Left lobe of liver (tissue), 2 donors: ENCODE results near the gene C1orf35. TPM values are rescaled to one million over a fixed set of nuclear protein-coding genes. Genes with fewer than 3 reads are reported as not detected.
A peak's percentile ranks its signal among the peaks of the same experiment; 100 is the strongest.
"Not testable (repeated sequence)": the region's sequence is repeated elsewhere in the genome, so short reads cannot be mapped to it uniquely, and the experiment has no call there.

Experiments
- ATAC-seq: fragments of 200-7000 bp; cut with Tn5 transposase; one replicate; pipeline ENCODE4 v1.9.1; 2020; ENCODE audit warnings: mild to moderate bottlenecking, moderate library complexity
- DNase-seq: peaks from one replicate; pipeline ENCODE4 v3.0.0-alpha.2; 2020; ENCODE audit warnings: low spot score
- total RNA-seq: library from RNA; stranded (reverse); gene quantifications from one replicate; pipeline ENCODE4 v1.2.1, GENCODE V29; 2021
- donor health status: DM: no; HTN: no; CAD: no; lungs with moderate emphysema.
- donor health status: DM: no; HTN: yes; CAD: no.

The C1orf35 gene
- total RNA-seq, 1 donor from 2014 or later, result 6.9 TPM

GRCh38 chr1:228142701-228143136 lies 39.6 kb upstream of the C1orf35 start:
- DNase-seq (no peak), ATAC-seq (no peak)

- DNase-seq, result peak; percentile 46
- ATAC-seq, result no peak
Observed at GRCh38 chr1:228142155-228142691, 39.1 kb upstream of the C1orf35 start.

GRCh38 chr1:228141226-228142044 lies 38.3 kb upstream of the C1orf35 start:
- DNase-seq, result peak; percentile 69

GRCh38 chr1:228140724-228141225 lies 37.6 kb upstream of the C1orf35 start:
- DNase-seq, result no peak

More at GRCh38 chr1:228141226-228142044, 38.3 kb upstream of the C1orf35 start:
- ATAC-seq, result no peak

GRCh38 chr1:228139931-228140723 lies 37.0 kb upstream of the C1orf35 start, which contains the start of gene GUK1:
TSS of gene GUK1 (plus strand) at chr1:228140279. CDS start at chr1:228140303, 24 bp downstream.
- DNase-seq (peak; percentile 100), ATAC-seq (peak; percentile 91)

More at GRCh38 chr1:228140724-228141225, 37.6 kb upstream of the C1orf35 start:
- ATAC-seq, result no peak

DNA sequence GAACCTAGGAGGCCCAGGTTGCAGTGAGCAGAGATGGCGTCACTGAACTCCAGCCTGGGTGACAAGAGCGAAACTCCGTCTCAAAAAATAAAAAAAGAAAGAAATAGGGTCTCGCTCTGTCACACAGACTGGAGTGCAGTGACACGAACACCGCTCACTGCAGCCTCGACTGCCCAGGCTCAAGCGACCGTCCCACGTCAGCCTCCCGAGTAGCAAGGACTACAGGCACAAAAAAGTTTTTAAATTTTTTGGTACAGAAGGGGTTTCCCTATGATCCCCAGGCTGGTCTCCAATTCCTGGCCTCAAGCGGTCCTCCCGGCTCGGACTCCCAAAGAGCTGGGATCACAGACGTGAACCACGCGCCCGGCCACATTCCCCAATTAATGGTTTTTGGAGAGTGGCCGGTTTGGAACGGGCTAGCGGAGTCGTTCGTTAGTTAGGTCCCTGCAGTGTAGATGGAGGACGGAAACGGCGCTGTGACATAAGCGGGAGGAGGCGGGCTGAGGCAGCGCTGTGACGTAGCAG lies 36.3 kb upstream of the C1orf35 start:
- ATAC-seq, result no peak
- DNase-seq, result no peak

GRCh38 chr1:228136901-228137300 lies 33.8 kb upstream of the C1orf35 start:
- DNase-seq (no peak), ATAC-seq (no peak)

GRCh38 chr1:228134591-228134990 lies 31.5 kb upstream of the C1orf35 start:
- DNase-seq (no peak), ATAC-seq (no peak)

DNA sequence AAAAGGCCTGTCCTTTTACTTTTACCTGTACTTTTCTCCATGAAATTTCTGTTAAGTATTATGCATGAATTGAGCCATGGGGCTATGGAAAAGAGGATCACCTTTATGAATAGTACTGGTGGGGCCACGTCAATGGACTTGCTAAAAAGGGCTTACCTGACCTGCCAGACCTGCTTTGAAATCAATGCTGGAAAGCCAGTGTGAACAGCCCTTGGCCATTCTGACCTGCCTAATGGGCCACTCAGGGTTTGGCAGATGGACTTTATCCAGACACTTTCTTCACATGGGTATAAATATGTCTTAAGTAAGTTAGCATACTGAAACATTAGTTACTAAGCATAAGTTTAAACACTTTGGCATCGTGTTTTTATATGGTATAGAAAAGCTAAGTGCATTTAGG lies 28.6 kb upstream of the C1orf35 start:
- ATAC-seq (no peak), DNase-seq (no peak)

DNA sequence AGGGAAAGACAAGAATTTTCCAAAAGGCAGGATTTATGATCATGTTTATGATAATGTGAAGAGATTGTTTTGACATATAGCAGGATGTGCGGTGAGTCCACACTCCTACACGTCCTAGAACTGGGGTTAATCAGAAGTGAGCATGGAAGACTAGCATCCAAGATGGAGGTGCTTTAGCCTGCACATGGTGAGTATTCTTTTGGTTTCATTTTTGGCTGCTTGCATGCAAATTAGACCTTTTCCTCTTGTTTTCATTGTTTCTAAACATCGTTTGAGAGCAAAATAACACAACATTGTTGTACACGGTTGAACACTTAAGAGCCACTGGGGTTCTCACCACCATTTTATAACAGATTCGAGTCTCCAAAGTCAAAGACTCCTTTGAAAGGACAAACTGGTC lies 22.1 kb upstream of the C1orf35 start:
- DNase-seq (no peak), ATAC-seq (no peak)

DNA sequence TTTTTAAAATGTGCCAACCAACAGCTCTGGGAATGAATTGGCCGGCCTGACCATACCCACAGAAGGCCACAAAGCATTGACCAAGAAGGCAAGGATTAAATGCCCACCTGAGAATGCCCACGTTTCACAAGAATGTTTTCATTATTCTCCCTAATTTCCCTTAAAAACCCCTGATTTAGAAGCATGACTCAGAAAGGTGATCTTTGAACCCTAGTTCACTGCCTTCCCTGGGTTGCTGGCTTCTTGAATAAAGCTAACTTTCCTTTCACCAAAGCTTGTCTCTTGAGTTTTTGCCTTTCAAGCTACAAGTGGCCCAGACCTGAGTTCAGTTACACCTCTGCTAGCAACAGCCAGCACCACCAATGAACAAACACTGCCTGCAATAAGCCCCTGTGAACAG lies 20.4 kb upstream of the C1orf35 start:
- DNase-seq (no peak), ATAC-seq (no peak)

DNA sequence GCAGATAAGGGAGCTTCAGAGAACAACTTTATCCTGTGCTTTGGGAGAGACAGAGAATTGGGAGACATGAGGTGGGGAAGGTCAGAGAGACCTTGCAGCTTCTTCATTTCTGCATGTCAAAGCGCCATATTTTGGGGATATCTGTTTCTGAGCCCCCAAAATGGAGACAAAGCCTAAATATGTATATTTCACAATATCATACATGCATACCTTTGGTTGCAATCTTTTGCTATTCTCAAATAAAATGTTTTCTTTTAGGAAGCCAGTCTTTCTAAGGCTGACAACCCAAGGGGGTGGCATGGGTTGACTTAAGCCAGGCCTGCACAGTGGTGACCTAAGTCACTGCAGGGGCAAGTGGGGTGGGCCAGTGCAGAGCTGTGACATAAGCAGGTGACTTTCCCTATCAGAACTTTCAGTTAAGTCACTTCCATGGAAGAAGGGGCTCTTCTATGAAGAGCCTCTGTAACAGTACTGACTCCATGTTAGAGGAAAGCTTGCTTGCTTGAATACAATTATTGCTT lies 19.9 kb upstream of the C1orf35 start:
- ATAC-seq (no peak), DNase-seq (no peak)

DNA sequence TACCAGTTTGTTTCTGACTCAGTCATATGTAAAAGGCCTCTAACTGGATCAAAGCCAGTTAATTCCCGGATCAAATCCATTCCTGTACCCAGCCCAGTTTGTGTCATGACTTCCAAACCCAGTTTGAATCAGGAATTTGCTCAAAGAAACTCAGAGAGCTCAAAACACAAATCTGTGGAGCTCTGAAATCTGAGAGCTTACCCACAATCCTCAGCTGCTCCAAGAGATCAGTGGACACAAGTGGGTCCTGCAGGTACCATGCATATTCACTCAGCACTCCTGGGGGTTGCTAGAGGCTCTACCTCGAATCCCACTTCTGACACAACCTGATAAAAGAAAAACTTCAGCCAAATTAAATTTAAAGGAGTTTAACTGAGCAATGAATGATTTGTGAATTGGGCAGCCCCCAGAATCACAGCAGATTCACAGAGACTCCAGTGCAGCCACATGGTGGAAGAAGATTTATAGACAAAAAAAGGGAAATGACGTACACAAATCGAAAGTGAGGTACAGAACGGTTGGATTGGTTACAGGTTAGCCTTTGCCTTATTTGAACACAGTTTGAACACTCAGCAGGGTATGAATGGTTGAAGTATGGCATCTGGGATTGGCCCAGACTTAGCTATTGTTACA lies 17.8 kb upstream of the C1orf35 start:
- DNase-seq, result no peak
- no peak for ATAC-seq

GRCh38 chr1:228120351-228120750 lies 17.2 kb upstream of the C1orf35 start:
- ATAC-seq, result no peak
- DNase-seq, result no peak

- ATAC-seq, result no peak
- DNase-seq, result no peak
Observed at GRCh38 chr1:228118040-228118439, 14.9 kb upstream of the C1orf35 start.

GRCh38 chr1:228117335-228117734 lies 14.2 kb upstream of the C1orf35 start:
- ATAC-seq (no peak), DNase-seq (no peak)

DNA sequence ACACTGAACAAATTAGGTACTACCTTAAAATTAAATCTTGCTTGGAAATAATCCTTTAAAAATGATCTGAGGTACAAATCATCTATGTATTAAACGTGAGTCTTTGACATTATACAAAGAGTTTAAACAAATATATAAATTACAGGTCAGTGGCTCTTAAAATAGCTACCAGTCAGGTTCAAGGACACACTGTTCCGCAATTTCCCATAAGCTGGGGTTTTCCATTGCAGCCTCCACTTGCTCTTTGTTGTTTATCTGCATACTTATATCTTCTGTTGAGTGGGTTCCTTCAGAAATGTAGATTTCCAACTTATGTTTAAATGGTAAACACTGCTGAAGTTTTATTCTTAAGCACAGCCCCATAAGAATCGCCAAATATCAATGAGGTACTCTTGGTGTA lies 11.7 kb upstream of the C1orf35 start:
- DNase-seq, result no peak
- ATAC-seq, result no peak

- no peak for DNase-seq
- no peak for ATAC-seq
Observed at GRCh38 chr1:228112617-228113016, 9.5 kb upstream of the C1orf35 start.

- ATAC-seq, result no peak
- no peak for DNase-seq
Observed at GRCh38 chr1:228112167-228112566, 9.0 kb upstream of the C1orf35 start.

GRCh38 chr1:228111315-228111714 lies 8.2 kb upstream of the C1orf35 start:
- not testable (repeated sequence) for ATAC-seq
- DNase-seq, result peak; percentile 33
